ENCODE data around the gene RELL1.

- TF ChIP-seq FOXM1 (IDR thresholded peaks at IDR 0.05; ENCODE audit: borderline replicate concordance): no peak
- no peak for TF ChIP-seq ELF4 (IDR thresholded peaks at IDR 0.05)
- TF ChIP-seq SUZ12 (IDR thresholded peaks at IDR 0.05): no peak
- no peak for TF ChIP-seq BHLHE40 (IDR thresholded peaks at IDR 0.05; ENCODE audit: borderline replicate concordance)
- TF ChIP-seq LEF1 (IDR thresholded peaks at IDR 0.05; ENCODE audit: borderline replicate concordance): no peak
- no peak for TF ChIP-seq CTBP1 (IDR thresholded peaks at IDR 0.05; ENCODE audit: borderline replicate concordance)
- TF ChIP-seq FOXK2 (IDR thresholded peaks at IDR 0.05): no peak
- no peak for TF ChIP-seq FOXA1 (IDR thresholded peaks at IDR 0.05)
- TF ChIP-seq HDGF (IDR thresholded peaks at IDR 0.05; ENCODE audit: borderline replicate concordance): no peak
- no peak for TF ChIP-seq SP1 (IDR thresholded peaks at IDR 0.05)
- TF ChIP-seq PKNOX1 (IDR thresholded peaks at IDR 0.05): no peak
- TF ChIP-seq ARNT (IDR thresholded peaks at IDR 0.05): no peak
- no peak for TF ChIP-seq L3MBTL2 (conservative IDR thresholded peaks at IDR 0.05)
- no peak for TF ChIP-seq TARDBP (IDR thresholded peaks at IDR 0.05)
Measured at GRCh38 chr4:37584493-37585060, 101.6 kb downstream of the RELL1 start.
